PC-3 (cell line): ENCODE results near the gene SH3RF3.

ENCODE experiments used
- CTCF ChIP-seq: fragments of 300-600 bp; sonication (generic); conservative IDR thresholded peaks from 2 replicates; pipeline ENCODE4 v1.5.1; 2017; ENCODE audit warnings: antibody characterized with exemption, low read depth, mild to moderate bottlenecking, low read length
- EZH2 ChIP-seq: fragments of 300-600 bp; sonication (generic); IDR thresholded peaks from one replicate; pipeline ENCODE4 v1.6.1; 2017; ENCODE audit warnings: antibody characterized with exemption, mild to moderate bottlenecking, low read length; ENCODE audit not compliant: unreplicated experiment
- EZH2phosphoT487 ChIP-seq: fragments of 300-600 bp; sonication (generic); IDR thresholded peaks from 2 replicates; pipeline ENCODE4 v1.6.1; 2018; ENCODE audit warnings: mild to moderate bottlenecking, antibody characterized with exemption, low read length, borderline replicate concordance

GRCh38 chr2:109130723-109130995 lies 1.7 kb downstream of the SH3RF3 start:
- no peak for TF ChIP-seq CTCF
- no peak for TF ChIP-seq EZH2phosphoT487
- TF ChIP-seq EZH2 = no peak
